Transverse colon (tissue), 4 donors: Measurements from ENCODE around the gene VAV2. TPM values are rescaled to one million over a fixed set of nuclear protein-coding genes. Genes with fewer than 3 reads are reported as not detected.

Source experiments
- DNase-seq: peaks from one replicate; pipeline ENCODE4 v3.0.0-alpha.2; 2019
- H3K27ac ChIP-seq, 4 donors: fragments of 200-600 bp; sonication (generic); 2 replicates each; pipeline ENCODE4 v1.5.1; 2016 to 2018; ENCODE audit warnings: inconsistent platforms in 4 of 4
- H3K27me3 ChIP-seq: fragments of 200-600 bp; sonication (generic); 2 replicates; pipeline ENCODE4 v1.5.1; 2017; ENCODE audit warnings: inconsistent platforms
- H3K36me3 ChIP-seq, 4 donors: fragments of 200-600 bp; sonication (generic); 2 replicates each; pipeline ENCODE4 v1.5.1; 2017 to 2019; ENCODE audit warnings: inconsistent platforms in 4 of 4
- H3K4me1 ChIP-seq, 4 donors: fragments of 200-600 bp; sonication (generic); 2 replicates each; pipeline ENCODE4 v1.5.1; 2017 to 2020; ENCODE audit warnings: inconsistent platforms in 4 of 4
- H3K4me3 ChIP-seq, 4 donors: fragments of 200-600 bp; sonication (generic); 1 replicate in 1 of 4; 2 replicates in 3 of 4; pipeline versions ENCODE4 v1.5.1 to v1.6.1; 2017 to 2019; ENCODE audit warnings: inconsistent platforms in 4 of 4
- H3K9me3 ChIP-seq, 2 donors: fragments of 200-600 bp; sonication (generic); 2 replicates each; pipeline ENCODE4 v1.5.1; 2017 to 2019; ENCODE audit warnings: inconsistent platforms in 2 of 2
- EP300 ChIP-seq: sonication (generic); formaldehyde crosslinking; IDR thresholded peaks from one replicate; pipeline ENCODE4 v1.6.1; 2017; ENCODE audit warnings: antibody characterized with exemption, low read depth
- POLR2A ChIP-seq: fragments of 450-650 bp; IDR thresholded peaks from one replicate; pipeline ENCODE4 v1.6.1; 2016; ENCODE audit warnings: antibody characterized with exemption, mild to moderate bottlenecking, moderate library complexity
- POLR2AphosphoS5 ChIP-seq, 3 donors: sonication (generic); formaldehyde crosslinking; IDR thresholded peaks; one replicate each; pipeline ENCODE4 v1.6.1; 2016; ENCODE audit warnings: antibody characterized with exemption in 3 of 3
- WGBS, 2 donors: methylation state at CpG; one replicate each; pipeline ENCODE4 v1.1.5; 2018; ENCODE audit warnings: low coverage in 1 of 2; 5-methylcytosine and 5-hydroxymethylcytosine counted together
- in situ Hi-C, 4 donors: fragments of 200-750 bp; cut with MboI; loops; one replicate each; pipeline versions ENCODE4 v1.15.0 to v1.15.1; 2017; ENCODE audit warnings: low sequenced_read_pairs in 3 of 4, low pct_ligation_motif_present in 1 of 4, low pct_unique_long_range_greater_than_20kb in 1 of 4
- intact Hi-C: fragments of 100-400 bp; cut with DNase I; formaldehyde crosslinking; loops from one replicate; pipeline ENCODE4 v1.15.1; 2023; ENCODE audit warnings: low total_unique reads
- total RNA-seq, 4 donors: library from RNA; depleted of rRNA; stranded (reverse); fragments of >200 nt; gene quantifications; one replicate each; pipeline ENCODE4 v1.1.0, GENCODE V29; 2016
- TF ChIP-seq, protein P1 (sequence below), 5 experiments: fragments of 200-600 bp in 3 of 5; fragments of 450-650 bp in 2 of 5; sonication (generic) in 3 of 5; IDR thresholded peaks; 1 replicate in 2 of 5; 2 replicates in 3 of 5; pipeline ENCODE4 v1.5.1; 2016 to 2017; ENCODE audit warnings: antibody characterized with exemption in 5 of 5, inconsistent platforms in 3 of 5, mild to moderate bottlenecking in 2 of 5, moderate library complexity in 1 of 5

Gene VAV2
- total RNA-seq, 4 donors from 2014 or later = 8.2 to 52.4 (median 24.5) TPM

DNA sequence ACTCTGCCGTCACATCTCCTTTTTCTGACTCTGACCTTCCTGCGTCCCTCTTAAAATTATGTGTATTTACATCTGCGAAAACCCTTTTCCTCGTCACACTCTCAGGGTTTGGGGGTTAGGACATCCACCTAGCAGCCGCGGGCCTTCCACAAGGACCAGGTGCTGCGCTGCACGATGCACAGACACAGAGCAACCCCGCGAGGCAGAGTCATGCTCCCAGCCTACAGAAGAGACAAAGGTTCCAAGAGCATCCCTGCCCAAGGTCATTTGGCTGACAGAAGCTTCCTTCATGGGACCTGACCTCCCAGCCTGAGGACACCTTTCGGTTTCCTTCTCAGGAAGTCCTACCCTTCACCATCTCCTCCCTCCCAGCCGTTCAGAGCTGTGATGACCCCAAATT, 135.3 kb downstream of the VAV2 start:
- TF ChIP-seq EP300 (no peak), POLR2AphosphoS5 (IDR thresholded peaks at IDR 0.05) (no peak), POLR2A (no peak)
- TF ChIP-seq, protein P1, sequence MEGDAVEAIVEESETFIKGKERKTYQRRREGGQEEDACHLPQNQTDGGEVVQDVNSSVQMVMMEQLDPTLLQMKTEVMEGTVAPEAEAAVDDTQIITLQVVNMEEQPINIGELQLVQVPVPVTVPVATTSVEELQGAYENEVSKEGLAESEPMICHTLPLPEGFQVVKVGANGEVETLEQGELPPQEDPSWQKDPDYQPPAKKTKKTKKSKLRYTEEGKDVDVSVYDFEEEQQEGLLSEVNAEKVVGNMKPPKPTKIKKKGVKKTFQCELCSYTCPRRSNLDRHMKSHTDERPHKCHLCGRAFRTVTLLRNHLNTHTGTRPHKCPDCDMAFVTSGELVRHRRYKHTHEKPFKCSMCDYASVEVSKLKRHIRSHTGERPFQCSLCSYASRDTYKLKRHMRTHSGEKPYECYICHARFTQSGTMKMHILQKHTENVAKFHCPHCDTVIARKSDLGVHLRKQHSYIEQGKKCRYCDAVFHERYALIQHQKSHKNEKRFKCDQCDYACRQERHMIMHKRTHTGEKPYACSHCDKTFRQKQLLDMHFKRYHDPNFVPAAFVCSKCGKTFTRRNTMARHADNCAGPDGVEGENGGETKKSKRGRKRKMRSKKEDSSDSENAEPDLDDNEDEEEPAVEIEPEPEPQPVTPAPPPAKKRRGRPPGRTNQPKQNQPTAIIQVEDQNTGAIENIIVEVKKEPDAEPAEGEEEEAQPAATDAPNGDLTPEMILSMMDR (IDR thresholded peaks at IDR 0.05) = no peak
- Histone ChIP-seq H3K36me3 (no peaks in the 10 kb centered on the region), H3K9me3 (no peaks in the 10 kb centered on the region), H3K4me3 (no peak overlapping the region), H3K27ac (peak overlapping the region in 3 of 4 donors; percentile 71 to 78 (median 77)), H3K4me1 (peaks cover 5 to 19% (median 9%) of the 10 kb centered on the region in 4 donors), H3K27me3 (no peaks in the 10 kb centered on the region)
- intact Hi-C loops = no loop called here
- in situ Hi-C loops = no loop called here
- no peak for DNase-seq
- 95 to 96% methylated on average over 4 to 12 of the region's 12 CpGs for WGBS, 2 donors

DNA sequence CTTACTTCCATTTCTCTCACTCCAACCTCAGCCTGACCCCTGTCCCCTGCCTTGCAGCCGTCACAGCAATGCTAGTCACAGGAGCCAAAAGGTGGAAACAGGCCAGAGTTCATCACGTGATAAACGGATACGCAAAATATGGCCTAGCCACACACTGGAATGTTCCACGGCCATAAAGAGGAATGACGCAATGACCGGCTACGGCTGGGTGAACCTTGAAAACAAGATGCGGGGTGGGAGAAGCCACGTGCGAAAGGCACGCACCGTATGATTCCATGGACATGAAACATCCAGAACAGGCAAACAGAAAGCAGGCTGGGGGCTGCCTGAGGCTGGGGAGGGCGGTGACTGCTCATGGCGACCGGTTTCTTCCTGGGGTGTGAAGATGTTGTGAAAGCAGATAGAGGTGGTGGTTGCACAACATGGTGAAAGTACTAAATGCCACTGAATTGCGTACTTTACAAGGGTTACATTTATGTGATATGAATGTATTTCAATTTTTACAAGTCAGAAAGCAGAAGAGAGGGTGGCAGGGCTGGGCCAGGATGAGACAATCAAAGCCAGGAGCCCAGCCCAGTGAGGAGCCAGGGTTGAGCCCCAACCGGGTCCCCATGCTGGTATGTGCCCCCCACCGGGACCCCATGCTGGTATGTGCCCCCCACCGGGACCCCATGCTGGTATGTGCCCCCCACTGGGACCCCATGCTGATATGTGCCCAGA, 136.2 kb downstream of the VAV2 start:
- Histone ChIP-seq H3K27me3 (no peaks in the 10 kb centered on the region), H3K27ac (peak overlapping the region; percentile 69 to 78 (median 74)), H3K36me3 (no peaks in the 10 kb centered on the region), H3K4me3 (no peak overlapping the region), H3K4me1 (peaks cover 5 to 19% (median 9%) of the 10 kb centered on the region in 4 donors), H3K9me3 (no peaks in the 10 kb centered on the region)
- in situ Hi-C loops (no loop called here), intact Hi-C loops (no loop called here)
- WGBS, 2 donors = 57 to 82% methylated on average over 10 to 20 of the region's 20 CpGs
- peak; percentile 87 for DNase-seq
- peak; percentile 89 for TF ChIP-seq EP300
- TF ChIP-seq POLR2A = peak; percentile 22
- TF ChIP-seq, protein P1 (IDR thresholded peaks at IDR 0.05) = no peak
- TF ChIP-seq POLR2AphosphoS5 (IDR thresholded peaks at IDR 0.05) = peak; percentile 17 to 79 (median 73)

DNA sequence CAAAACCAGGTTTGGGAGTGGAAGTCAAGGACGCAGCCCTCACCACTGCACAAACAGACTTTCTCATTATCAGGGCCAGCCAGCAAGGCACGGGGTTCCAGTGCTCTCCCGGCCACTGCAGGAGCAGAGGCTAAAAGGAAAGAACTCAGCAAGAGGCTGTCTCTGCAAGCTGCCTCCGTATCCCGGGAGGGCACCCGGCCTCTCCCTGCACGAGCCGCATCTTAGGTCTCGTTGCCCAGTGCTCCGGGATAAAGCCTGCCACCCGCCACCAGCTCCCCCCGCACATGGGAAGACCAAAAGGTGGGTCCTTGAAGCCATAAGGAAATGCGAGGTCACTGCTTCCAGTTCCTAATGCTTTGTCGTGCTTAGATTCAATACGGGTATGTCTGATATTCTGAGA, 136.8 kb downstream of the VAV2 start:
- WGBS, 2 donors = 72 to 100% methylated on average over 1 to 15 of the region's 15 CpGs
- Histone ChIP-seq H3K27ac (peak overlapping the region; percentile 69 to 78 (median 74)), H3K4me3 (peak overlapping the region in 1 of 4 donors; percentile 13), H3K27me3 (no peaks in the 10 kb centered on the region), H3K9me3 (no peaks in the 10 kb centered on the region), H3K36me3 (no peaks in the 10 kb centered on the region), H3K4me1 (peaks cover 5 to 19% (median 9%) of the 10 kb centered on the region in 4 donors)
- TF ChIP-seq POLR2AphosphoS5 (IDR thresholded peaks at IDR 0.05) (no peak), POLR2A (no peak), EP300 (no peak)
- TF ChIP-seq, protein P1 (IDR thresholded peaks at IDR 0.05) = no peak
- in situ Hi-C loops (no loop called here), intact Hi-C loops (no loop called here)
- no peak for DNase-seq

DNA sequence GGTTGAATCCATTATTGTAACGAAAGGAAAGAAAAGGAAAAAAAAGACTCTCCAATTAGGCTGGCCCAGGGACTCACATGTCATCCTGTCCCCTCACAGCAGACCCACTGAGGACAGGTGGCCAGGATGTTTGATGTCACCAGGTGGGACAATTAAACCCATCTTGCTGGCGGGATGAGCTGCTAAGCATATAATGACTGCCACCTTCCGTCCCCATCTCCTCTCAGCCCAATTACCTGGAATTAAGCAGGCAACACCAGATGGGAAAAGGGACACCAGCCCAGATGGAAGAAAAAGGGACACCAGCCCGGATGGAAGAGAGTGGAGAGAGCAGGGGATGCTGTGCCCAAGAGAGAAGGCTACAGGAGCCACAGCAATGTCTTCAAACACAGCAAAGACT, 137.4 kb downstream of the VAV2 start:
- DNase-seq = no peak
- in situ Hi-C loops (no loop called here), intact Hi-C loops (no loop called here)
- H3K27ac ChIP-seq = peak overlapping the region; percentile 69 to 78 (median 74)
- WGBS, 2 donors = 88% methylated on average over 4 of the region's 4 CpGs; no CpG with 5 or more reads in 1 of the 2 donors
- no peak overlapping the region for H3K4me3 ChIP-seq
- TF ChIP-seq, protein P1 (IDR thresholded peaks at IDR 0.05) = no peak
- no peak for TF ChIP-seq POLR2AphosphoS5 (IDR thresholded peaks at IDR 0.05)
- TF ChIP-seq EP300 = no peak
- TF ChIP-seq POLR2A = no peak
- H3K27me3 ChIP-seq = no peaks in the 10 kb centered on the region
- H3K36me3 ChIP-seq = no peaks in the 10 kb centered on the region
- H3K9me3 ChIP-seq = no peaks in the 10 kb centered on the region
- H3K4me1 ChIP-seq = peaks cover 5 to 19% (median 9%) of the 10 kb centered on the region in 4 donors
